Hematopoietic multipotent progenitor cell treated with erythropoietin and hydrocortisone succinate and interleukin-3 and kit ligand, for 8 days (in vitro differentiated cells): ENCODE results near the gene TTYH3.
A peak's percentile ranks its signal among the peaks of the same experiment; 100 is the strongest.

ENCODE experiments used
- DNase-seq: peaks from one replicate; pipeline ENCODE4 v3.0.0-alpha.2; 2015

TTYH3 gene

GRCh38 chr7:2649991-2650390 is 18.2 kb downstream of the TTYH3 start:
- DNase-seq = no peak

- DNase-seq = no peak
These were observed 18.7 kb downstream of the TTYH3 start for GRCh38 chr7:2650451-2650850.

- DNase-seq = peak; percentile 39
These were observed 19.6 kb downstream of the TTYH3 start for GRCh38 chr7:2651336-2651735.

- DNase-seq = no peak
These were observed 20.3 kb downstream of the TTYH3 start for GRCh38 chr7:2651847-2652735.

- no peak for DNase-seq
These were observed 20.9 kb downstream of the TTYH3 start for GRCh38 chr7:2652736-2653060.

- no peak for DNase-seq
These were observed 22.3 kb downstream of the TTYH3 start for GRCh38 chr7:2654059-2654458.

GRCh38 chr7:2655870-2656614 is 24.3 kb downstream of the TTYH3 start:
- no peak for DNase-seq

GRCh38 chr7:2657208-2657607 is 25.4 kb downstream of the TTYH3 start:
- no peak for DNase-seq

GRCh38 chr7:2657920-2658671 is 26.3 kb downstream of the TTYH3 start:
- DNase-seq = no peak

- no peak for DNase-seq
These were observed 27.2 kb downstream of the TTYH3 start for GRCh38 chr7:2658941-2659340.

- DNase-seq = no peak
These were observed 28.0 kb downstream of the TTYH3 start for GRCh38 chr7:2659556-2660358.

GRCh38 chr7:2660359-2661095 is 28.7 kb downstream of the TTYH3 start:
- DNase-seq = no peak

GRCh38 chr7:2661096-2661449 is 29.3 kb downstream of the TTYH3 start:
- no peak for DNase-seq

- DNase-seq = no peak
These were observed 30.0 kb downstream of the TTYH3 start for GRCh38 chr7:2661602-2662272.

- no peak for DNase-seq
These were observed 30.7 kb downstream of the TTYH3 start for GRCh38 chr7:2662273-2663120.

GRCh38 chr7:2663121-2663886 is 31.5 kb downstream of the TTYH3 start:
- no peak for DNase-seq

GRCh38 chr7:2663960-2664359 is 32.2 kb downstream of the TTYH3 start:
- no peak for DNase-seq

GRCh38 chr7:2665359-2665791 is 33.6 kb downstream of the TTYH3 start:
- no peak for DNase-seq

- DNase-seq = no peak
These were observed 34.4 kb downstream of the TTYH3 start for GRCh38 chr7:2666155-2666554.
